Heart left ventricle (tissue), 13 donors: ENCODE measurements around the gene SLC6A9.

ENCODE experiments used
- CTCF ChIP-seq, 12 donors: fragments of 200-600 bp; sonication (generic) in 4 of 12; IDR thresholded peaks; one replicate each; pipeline versions ENCODE4 v1.5.0 to v1.8.0; 2018 to 2022; ENCODE audit warnings: antibody characterized with exemption in 12 of 12, mild to moderate bottlenecking in 5 of 12
- POLR2A ChIP-seq, 2 donors: fragments of 450-650 bp; IDR thresholded peaks; one replicate each; pipeline ENCODE4 v1.6.1; 2017; ENCODE audit warnings: antibody characterized with exemption in 2 of 2, mild to moderate bottlenecking in 2 of 2, moderate library complexity in 2 of 2
- donor health status: ischemic (EF 13 %, LVEDD 7.1; RV severe dilation, severe dysfunction).
- donor health status: DM: no; HTN: yes; CAD: no.
- donor health status: DM: no; HTN: no; CAD: no.
- donor health status: ischemic (EF 25% LVEDD 6.9; RV normal size, moderate dysfunction).
- donor health status: ischemic (EF 25% LVEDD 5.7; RV mildly dilated, moderate dysfunction).
- donor health status: ischemic (EF 35%, LVEDD 5.7; RV mildly dilated, moderate dysfunction).
- donor health status: nonischemic (EF 11% LVEDD 7.7; RV severe dilation, severe dysfunction).
- donor health status: DM: yes; HTN: yes; CAD: no.
- donor health status: PGD.
- donor health status: ischemic (EF 29% LVEDD 5.4; RV normal size, mild dysfunction).
- donor health status: nonischemic (EF 23%, LVEDD 6.1; RV moderate dilation, normal function).

GRCh38 chr1:44059212-44059611, 27.9 kb upstream of the SLC6A9 start:
- no peak for TF ChIP-seq CTCF (IDR thresholded peaks at IDR 0.05)
- TF ChIP-seq POLR2A (IDR thresholded peaks at IDR 0.05), result no peak
